Fibroblast of the conjunctiva (primary cell): ENCODE measurements around the gene CACNA1C.

ENCODE experiments used
- DNase-seq: peaks from one replicate; pipeline ENCODE4 v3.0.0-alpha.2; 2010; ENCODE audit warnings: low read depth

The CACNA1C gene

GRCh38 chr12:2393016-2393415 is 340.2 kb downstream of the CACNA1C start:
- no peak for DNase-seq

- no peak for DNase-seq
Observed at GRCh38 chr12:2393996-2394395, 341.2 kb downstream of the CACNA1C start.

GRCh38 chr12:2395354-2395977 is 342.7 kb downstream of the CACNA1C start:
- DNase-seq, result peak; percentile 26

GRCh38 chr12:2396448-2396871 is 343.7 kb downstream of the CACNA1C start:
- DNase-seq, result no peak

GRCh38 chr12:2397356-2398045 is 344.7 kb downstream of the CACNA1C start:
- no peak for DNase-seq

GRCh38 chr12:2401040-2401439 is 348.3 kb downstream of the CACNA1C start:
- no peak for DNase-seq

- DNase-seq, result no peak
Observed at GRCh38 chr12:2402073-2402579, 349.3 kb downstream of the CACNA1C start.

- DNase-seq, result no peak
Observed at GRCh38 chr12:2403221-2403976, 350.6 kb downstream of the CACNA1C start.

- no peak for DNase-seq
Observed at GRCh38 chr12:2405039-2405438, 352.3 kb downstream of the CACNA1C start.

- DNase-seq, result no peak
Observed at GRCh38 chr12:2406903-2407302, 354.1 kb downstream of the CACNA1C start.

- no peak for DNase-seq
Observed at GRCh38 chr12:2408262-2408661, 355.5 kb downstream of the CACNA1C start.

GRCh38 chr12:2409656-2410265 is 357.0 kb downstream of the CACNA1C start:
- DNase-seq, result no peak

GRCh38 chr12:2410496-2410895 is 357.7 kb downstream of the CACNA1C start:
- DNase-seq, result no peak

GRCh38 chr12:2411011-2411410 is 358.2 kb downstream of the CACNA1C start:
- DNase-seq, result no peak

GRCh38 chr12:2411616-2412304 is 359.0 kb downstream of the CACNA1C start:
- DNase-seq, result no peak

GRCh38 chr12:2412305-2412643 is 359.5 kb downstream of the CACNA1C start:
- DNase-seq, result no peak

GRCh38 chr12:2413301-2413700 is 360.5 kb downstream of the CACNA1C start:
- no peak for DNase-seq

GRCh38 chr12:2413999-2414792 is 361.4 kb downstream of the CACNA1C start:
- no peak for DNase-seq

- peak; percentile 6 for DNase-seq
Observed at GRCh38 chr12:2414810-2415567, 362.2 kb downstream of the CACNA1C start.

- DNase-seq, result no peak
Observed at GRCh38 chr12:2415568-2415944, 362.8 kb downstream of the CACNA1C start.
